HepG2 (cell line): ENCODE results near the gene STX2. TPM values are rescaled to one million over a fixed set of nuclear protein-coding genes. Genes with fewer than 3 reads are reported as not detected.

Experiments used
- GABPB1 ChIP-seq: IDR thresholded peaks from 2 replicates; pipeline ENCODE4 v1.6.1; 2016; ENCODE audit warnings: mild to moderate bottlenecking, missing genetic modification reagents, moderate library complexity, missing compliant biosample characterization
- HMG20A ChIP-seq: IDR thresholded peaks from 2 replicates; pipeline ENCODE4 v1.6.1; 2016; ENCODE audit warnings: borderline replicate concordance
- NFIC ChIP-seq: IDR thresholded peaks from 2 replicates; pipeline ENCODE4 v1.6.1; 2012; ENCODE audit warnings: mild to moderate bottlenecking, low read length, inconsistent platforms
- PREB ChIP-seq: sonication (generic); formaldehyde crosslinking; IDR thresholded peaks from 2 replicates; pipeline ENCODE4 v1.4.0; 2020; ENCODE audit warnings: missing genetic modification reagents
- RXRA ChIP-seq: sonication (generic); formaldehyde crosslinking; IDR thresholded peaks from 2 replicates; pipeline ENCODE4 v1.5.1; 2020; ENCODE audit warnings: missing genetic modification reagents
- SRSF4 ChIP-seq: fragments of 200-400 bp; formaldehyde crosslinking; IDR thresholded peaks from one replicate; pipeline ENCODE4 v1.6.1; 2018; ENCODE audit warnings: mild to moderate bottlenecking, low read depth, low read length, moderate library complexity; ENCODE audit not compliant: poor library complexity, severe bottlenecking
- TBX2 ChIP-seq: sonication (generic); formaldehyde crosslinking; IDR thresholded peaks from 2 replicates; pipeline ENCODE4 v1.5.0; 2020; ENCODE audit warnings: missing genetic modification reagents, mild to moderate bottlenecking, borderline replicate concordance
- WIZ ChIP-seq: sonication (generic); formaldehyde crosslinking; IDR thresholded peaks from 2 replicates; pipeline ENCODE4 v1.5.1; 2020; ENCODE audit warnings: mild to moderate bottlenecking, missing genetic modification reagents
- ZNF205 ChIP-seq: IDR thresholded peaks from 2 replicates; pipeline ENCODE4 v1.6.1; 2018; ENCODE audit warnings: missing biosample characterization, missing genetic modification reagents
- ZNF589 ChIP-seq: sonication (generic); formaldehyde crosslinking; conservative IDR thresholded peaks from 2 replicates; pipeline ENCODE4 v1.8.0; 2022; ENCODE audit warnings: mild to moderate bottlenecking, moderate library complexity, missing genetic modification reagents
- ZNF781 ChIP-seq: sonication (generic); formaldehyde crosslinking; IDR thresholded peaks from 2 replicates; pipeline ENCODE4 v1.5.1; 2020; ENCODE audit warnings: borderline replicate concordance, mild to moderate bottlenecking, missing genetic modification reagents; ENCODE audit errors: not compliant biosample characterization
- ZSCAN21 ChIP-seq: sonication (generic); formaldehyde crosslinking; IDR thresholded peaks from 2 replicates; pipeline ENCODE4 v1.8.0; 2022; ENCODE audit warnings: mild to moderate bottlenecking, missing genetic modification reagents, moderate library complexity, borderline replicate concordance
- ZSCAN29 ChIP-seq: sonication (generic); formaldehyde crosslinking; conservative IDR thresholded peaks from 2 replicates; pipeline ENCODE4 v1.4.0; 2020; ENCODE audit warnings: mild to moderate bottlenecking, missing genetic modification reagents
- ZSCAN31 ChIP-seq: sonication (generic); formaldehyde crosslinking; IDR thresholded peaks from 2 replicates; pipeline ENCODE4 v1.5.0; 2020; ENCODE audit warnings: low read depth, mild to moderate bottlenecking, missing genetic modification reagents
- polyA plus RNA-seq, 8 experiments: library from polyadenylated mRNA; depleted of rRNA in 3 of 8; stranded (reverse) in 7 of 8; unstranded in 1 of 8; fragments of >200 nt; fragmentation: Illumina TruSeq in 4 of 8; extraction: Trizol in 4 of 8; gene quantifications; 2 replicates each; pipeline versions ENCODE4 v1.2.1 to v1.2.3, GENCODE V29; 2011 to 2016; ENCODE audit warnings: low read depth in 4 of 8, missing spikeins in 1 of 8, mixed read lengths in 1 of 8; ENCODE audit not compliant: insufficient read depth in 1 of 8
- total RNA-seq, 5 experiments: library from RNA; depleted of rRNA; stranded (reverse); fragments of >200 nt; fragmentation: Illumina TruSeq; extraction: Trizol; gene quantifications; 2 replicates each; pipeline ENCODE4 v1.2.3, GENCODE V29; 2016; ENCODE audit warnings: low read depth in 1 of 5
- TF ChIP-seq, protein P1 (sequence below): sonication (generic); formaldehyde crosslinking; IDR thresholded peaks from 2 replicates; pipeline ENCODE4 v1.8.1; 2023; ENCODE audit warnings: mild to moderate bottlenecking, inconsistent platforms, moderate library complexity, missing genetic modification reagents, borderline replicate concordance
- TF ChIP-seq, protein P2 (sequence below), 2 experiments: fragments of 450-650 bp in 1 of 2; sonication (generic) in 1 of 2; formaldehyde crosslinking in 1 of 2; IDR thresholded peaks; 2 replicates each; pipeline versions ENCODE4 v1.6.1 to v1.8.0; 2016 to 2022; ENCODE audit warnings: antibody characterized with exemption in 1 of 2, mild to moderate bottlenecking in 1 of 2, missing genetic modification reagents in 1 of 2

The STX2 gene
- total and polyA plus RNA-seq, 2 of the 13 experiments (the other 11 are each of a cell fraction or from before 2014, with no cell fraction given): 13.4 to 25.1 TPM

GRCh38 chr12:130775953-130776856, 62.8 kb downstream of the STX2 start (continued):
- peak; percentile 78; the same call in 1 of the 2 replicates for TF ChIP-seq TBX2
- no peak for TF ChIP-seq ZNF781 (CRISPR knock-in tag)
- TF ChIP-seq ZSCAN31 (CRISPR knock-in tag): peak; percentile 87
- TF ChIP-seq NFIC: 0 out of 2 replicates have a peak, but pooled peaks have one; percentile 39
- peak; percentile 74 for TF ChIP-seq ZSCAN29 (CRISPR knock-in tag)
- TF ChIP-seq WIZ (CRISPR knock-in tag): no peak
- TF ChIP-seq, protein P1, sequence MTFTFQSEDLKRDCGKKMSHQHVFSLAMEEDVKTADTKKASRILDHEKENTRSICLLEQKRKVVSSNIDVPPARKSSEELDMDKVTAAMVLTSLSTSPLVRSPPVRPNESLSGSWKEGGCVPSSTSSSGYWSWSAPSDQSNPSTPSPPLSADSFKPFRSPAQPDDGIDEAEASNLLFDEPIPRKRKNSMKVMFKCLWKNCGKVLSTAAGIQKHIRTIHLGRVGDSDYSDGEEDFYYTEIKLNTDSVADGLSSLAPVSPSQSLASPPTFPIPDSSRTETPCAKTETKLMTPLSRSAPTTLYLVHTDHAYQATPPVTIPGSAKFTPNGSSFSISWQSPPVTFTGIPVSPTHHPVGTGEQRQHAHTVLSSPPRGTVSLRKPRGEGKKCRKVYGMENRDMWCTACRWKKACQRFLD (CRISPR knock-in tag): 0 out of 2 replicates have a peak, but pooled peaks have one; percentile 36
- peak; percentile 61 for TF ChIP-seq GABPB1 (CRISPR knock-in tag)
- peak; percentile 22 for TF ChIP-seq ZSCAN21
- TF ChIP-seq ZNF205 (CRISPR knock-in tag): peak; percentile 92
- TF ChIP-seq, protein P2, sequence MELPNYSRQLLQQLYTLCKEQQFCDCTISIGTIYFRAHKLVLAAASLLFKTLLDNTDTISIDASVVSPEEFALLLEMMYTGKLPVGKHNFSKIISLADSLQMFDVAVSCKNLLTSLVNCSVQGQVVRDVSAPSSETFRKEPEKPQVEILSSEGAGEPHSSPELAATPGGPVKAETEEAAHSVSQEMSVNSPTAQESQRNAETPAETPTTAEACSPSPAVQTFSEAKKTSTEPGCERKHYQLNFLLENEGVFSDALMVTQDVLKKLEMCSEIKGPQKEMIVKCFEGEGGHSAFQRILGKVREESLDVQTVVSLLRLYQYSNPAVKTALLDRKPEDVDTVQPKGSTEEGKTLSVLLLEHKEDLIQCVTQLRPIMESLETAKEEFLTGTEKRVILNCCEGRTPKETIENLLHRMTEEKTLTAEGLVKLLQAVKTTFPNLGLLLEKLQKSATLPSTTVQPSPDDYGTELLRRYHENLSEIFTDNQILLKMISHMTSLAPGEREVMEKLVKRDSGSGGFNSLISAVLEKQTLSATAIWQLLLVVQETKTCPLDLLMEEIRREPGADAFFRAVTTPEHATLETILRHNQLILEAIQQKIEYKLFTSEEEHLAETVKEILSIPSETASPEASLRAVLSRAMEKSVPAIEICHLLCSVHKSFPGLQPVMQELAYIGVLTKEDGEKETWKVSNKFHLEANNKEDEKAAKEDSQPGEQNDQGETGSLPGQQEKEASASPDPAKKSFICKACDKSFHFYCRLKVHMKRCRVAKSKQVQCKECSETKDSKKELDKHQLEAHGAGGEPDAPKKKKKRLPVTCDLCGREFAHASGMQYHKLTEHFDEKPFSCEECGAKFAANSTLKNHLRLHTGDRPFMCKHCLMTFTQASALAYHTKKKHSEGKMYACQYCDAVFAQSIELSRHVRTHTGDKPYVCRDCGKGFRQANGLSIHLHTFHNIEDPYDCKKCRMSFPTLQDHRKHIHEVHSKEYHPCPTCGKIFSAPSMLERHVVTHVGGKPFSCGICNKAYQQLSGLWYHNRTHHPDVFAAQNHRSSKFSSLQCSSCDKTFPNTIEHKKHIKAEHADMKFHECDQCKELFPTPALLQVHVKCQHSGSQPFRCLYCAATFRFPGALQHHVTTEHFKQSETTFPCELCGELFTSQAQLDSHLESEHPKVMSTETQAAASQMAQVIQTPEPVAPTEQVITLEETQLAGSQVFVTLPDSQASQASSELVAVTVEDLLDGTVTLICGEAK (IDR thresholded peaks at IDR 0.05): no peak
- TF ChIP-seq, protein P2 (CRISPR knock-in tag; IDR thresholded peaks at IDR 0.05): peak; percentile 54; the same call in 1 of the 2 replicates
- TF ChIP-seq ZNF589 (CRISPR knock-in tag): peak; percentile 17; the same call in 1 of the 2 replicates
- no peak for TF ChIP-seq PREB
- TF ChIP-seq SRSF4: no peak
- peak; percentile 66; the same call in 1 of the 2 replicates for TF ChIP-seq HMG20A (CRISPR knock-in tag)
- peak; percentile 53 for TF ChIP-seq RXRA (CRISPR knock-in tag)
